ENCODE data around the gene RNF213.

Gene RNF213

DNA sequence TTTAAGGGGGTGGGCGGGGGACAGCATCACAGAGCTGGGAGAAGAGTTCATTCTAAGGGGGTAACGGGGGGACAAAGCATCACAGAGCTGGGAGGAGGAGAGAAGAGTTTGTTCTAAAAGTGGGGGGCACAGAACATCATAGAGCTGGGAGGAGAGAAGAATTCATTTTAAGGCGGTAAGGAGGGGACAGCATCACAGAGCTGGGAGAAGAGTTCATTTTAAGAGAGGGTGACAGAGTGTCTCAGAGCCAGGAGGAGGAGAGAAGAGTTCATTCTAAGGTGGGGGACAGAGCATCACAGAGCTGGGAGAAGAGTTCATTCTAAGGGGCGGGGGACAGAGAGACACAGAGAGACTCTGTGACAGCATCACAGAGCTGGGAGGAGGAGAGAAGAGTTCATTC, 182.1 kb downstream of the RNF213 start:
- no peak for DNase-seq

DNA sequence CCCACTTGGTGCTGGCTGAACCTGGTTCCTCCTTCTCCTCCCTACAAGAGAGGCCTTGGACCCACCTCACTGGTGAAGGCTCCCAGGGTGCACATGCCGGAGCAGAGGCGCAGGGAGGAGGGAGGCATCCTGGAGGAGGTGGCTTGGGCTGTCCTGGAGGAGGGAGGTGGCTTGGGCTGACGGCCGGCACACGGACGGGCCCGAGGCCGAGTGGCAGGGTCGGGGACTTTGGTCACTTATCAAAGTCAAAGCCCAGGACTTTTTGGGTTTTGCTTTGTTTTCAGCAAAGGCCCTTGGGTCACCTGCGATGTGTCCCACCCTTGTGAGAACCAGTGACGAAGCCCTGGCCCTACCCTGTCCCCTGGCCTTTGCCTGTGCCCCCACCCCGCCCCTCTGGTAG, 182.8 kb downstream of the RNF213 start:
- DNase-seq: no peak

DNA sequence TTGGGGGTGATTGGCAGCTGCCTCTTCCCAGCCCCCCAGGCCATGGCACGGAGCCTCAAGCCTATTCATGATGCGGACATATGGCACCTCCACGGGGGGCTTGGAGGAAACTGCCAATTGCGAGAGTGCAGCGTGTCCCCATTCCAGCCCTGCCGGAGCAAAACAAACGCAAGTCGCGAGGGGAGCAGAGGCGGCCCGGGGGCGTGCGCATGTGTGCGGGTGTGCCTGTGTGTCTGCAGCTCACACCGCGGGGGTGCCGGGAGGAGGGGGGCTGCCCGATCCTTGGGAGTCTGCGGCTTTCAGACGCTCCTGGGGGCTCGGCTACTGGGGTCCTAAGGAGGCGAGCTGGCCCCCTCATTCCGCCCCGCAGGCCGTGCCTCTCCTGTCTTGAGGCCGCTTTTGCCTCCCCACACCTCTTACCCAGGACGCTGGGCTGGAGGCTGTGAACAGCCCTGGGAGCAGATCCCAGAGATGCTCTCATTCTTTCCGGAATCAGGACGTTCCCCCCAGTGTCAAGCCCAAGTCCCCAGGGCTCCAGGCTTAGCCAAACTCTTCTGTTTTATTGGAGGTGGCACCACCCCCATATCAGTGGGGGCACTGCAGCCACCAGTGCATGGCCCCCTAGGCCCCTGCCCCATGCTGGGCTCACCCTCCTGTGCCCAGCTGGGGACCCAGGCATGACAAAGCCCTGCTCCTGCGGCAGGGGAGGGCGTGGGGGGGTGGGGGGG, 183.4 kb downstream of the RNF213 start:
- DNase-seq: no peak

DNA sequence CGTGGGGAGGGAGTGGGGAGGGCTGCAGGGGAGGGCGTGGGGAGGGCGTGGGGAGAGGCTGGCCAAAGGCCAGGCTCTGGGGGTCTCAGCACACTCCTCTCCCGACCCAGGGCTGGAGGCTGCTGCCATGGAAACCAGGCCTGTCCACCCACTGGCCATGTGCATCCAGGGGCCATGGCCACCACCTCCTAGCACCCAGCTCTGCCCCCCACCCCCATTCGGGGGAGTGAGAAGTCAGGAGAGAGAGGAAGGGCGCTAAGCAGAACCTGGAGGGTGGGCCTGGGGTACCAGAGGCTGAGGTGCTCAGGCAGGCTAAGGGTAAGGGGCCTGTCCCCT, 184.0 kb downstream of the RNF213 start:
- DNase-seq: no peak

DNA sequence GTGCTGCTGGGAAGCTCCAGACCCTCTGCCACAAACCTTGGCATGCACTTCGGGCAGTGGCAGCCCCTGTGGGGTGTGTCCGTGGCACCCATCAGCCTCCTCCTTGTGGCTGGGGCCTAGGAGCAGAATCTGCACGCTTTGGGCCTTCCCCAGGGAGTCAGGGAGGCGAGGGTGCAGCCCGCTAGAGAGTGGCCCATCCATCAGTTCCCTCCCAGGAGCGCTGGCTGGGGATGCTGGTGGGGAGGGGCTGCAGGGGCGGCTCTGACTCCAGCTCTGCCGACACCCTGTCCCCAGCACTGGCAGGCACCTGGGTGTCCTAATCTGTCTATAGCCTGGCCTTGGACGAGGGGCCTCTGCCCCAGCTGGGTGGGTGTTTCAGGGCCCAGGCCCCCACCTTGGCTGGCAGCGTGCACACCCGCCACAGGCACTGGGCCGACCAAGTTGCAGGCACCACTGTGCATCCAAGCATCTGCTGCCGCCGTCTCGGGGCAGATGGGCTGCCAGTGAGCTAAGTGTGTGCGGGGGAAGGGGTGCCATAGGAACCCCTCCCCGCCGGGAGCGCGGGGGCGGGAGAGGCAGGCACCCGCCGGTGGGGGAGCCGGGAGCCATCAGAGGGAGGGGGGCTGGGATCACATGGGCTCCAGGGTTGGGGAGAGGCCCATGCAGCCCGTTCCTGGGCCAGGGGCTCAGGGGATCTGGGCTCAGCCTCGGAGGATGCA, 184.5 kb downstream of the RNF213 start:
- no peak for DNase-seq

DNA sequence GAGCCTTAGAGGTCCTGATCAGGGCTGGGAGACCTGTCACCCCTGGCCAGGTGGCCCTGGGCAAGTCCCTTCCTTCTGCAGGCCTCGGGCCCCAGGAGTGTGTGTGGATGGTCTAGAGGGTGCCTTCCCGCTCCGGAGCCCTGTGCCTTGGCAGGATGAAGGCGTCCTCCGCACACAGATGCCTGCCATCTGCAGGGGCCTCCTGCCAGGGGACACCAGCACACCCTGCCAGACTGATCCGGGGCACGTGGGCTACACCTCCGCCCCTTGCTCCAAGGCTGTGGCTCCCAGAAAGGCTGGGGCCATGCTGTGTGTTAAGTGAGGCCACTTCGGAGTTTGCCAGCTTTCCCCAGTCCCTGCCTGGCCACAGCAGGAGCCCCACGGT, 185.1 kb downstream of the RNF213 start:
- no peak for DNase-seq

DNA sequence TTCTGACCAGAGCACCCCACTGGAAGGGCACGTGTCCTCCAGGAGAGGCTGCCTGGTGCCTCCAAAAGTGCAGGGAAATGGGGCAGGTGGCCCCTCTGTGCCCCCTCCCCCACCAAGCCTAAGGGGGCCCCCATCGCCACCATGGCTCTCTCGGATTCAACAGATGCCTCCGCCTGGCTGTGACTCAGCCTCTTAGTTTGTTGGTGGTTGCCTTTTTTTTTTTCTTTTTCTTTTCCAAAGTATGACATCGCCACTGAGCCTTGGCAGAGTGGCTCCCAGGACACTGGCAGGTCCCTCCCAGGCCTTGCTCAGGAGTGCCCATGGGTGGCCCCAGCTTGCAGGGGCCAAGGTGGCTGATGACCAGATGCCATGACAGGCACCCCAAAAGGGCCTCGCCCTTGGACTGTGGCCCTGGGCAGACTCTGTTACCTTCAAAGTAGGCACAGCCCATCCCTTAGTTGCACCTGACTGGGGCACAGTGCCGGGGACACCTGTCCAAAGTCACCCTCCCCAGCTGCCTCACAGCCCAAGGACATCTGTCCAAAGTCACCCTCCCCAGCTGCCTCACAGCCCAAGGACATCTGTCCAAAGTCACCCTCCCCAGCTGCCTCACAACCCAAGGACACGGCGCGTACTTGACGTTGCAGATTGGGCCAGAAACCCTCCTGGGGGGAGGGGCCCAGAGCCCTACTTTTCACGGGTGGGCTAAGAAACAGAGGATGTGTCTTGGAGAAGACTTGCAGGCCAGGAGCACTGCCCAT, 186.2 kb downstream of the RNF213 start:
- DNase-seq: no peak

DNA sequence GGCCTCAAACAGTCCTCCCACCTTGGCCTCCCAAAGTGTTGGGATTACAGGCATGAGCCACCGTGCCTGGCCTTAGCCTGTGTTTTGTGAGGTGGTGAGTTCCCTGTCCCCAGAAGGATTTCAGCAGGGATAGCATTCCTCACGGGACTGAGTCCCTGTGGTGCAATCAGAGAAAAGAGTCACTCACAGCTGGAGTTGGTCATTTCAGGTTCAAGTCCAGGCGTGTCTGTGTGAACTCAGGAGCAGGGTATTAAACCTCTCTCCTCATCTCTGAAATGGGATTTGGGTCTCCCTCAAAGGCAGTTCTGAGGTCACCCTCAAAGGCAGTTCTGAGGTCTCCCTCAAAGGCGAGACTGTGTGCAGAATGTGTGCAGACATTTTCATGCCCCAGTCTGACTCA, 187.1 kb downstream of the RNF213 start:
- DNase-seq: no peak

Measured in NCI-H2029 (cell line).